ENCODE measurements around the gene ZNF282.

ZNF282 gene

GRCh38 chr7:149166630-149167352 is 28.6 kb upstream of the ZNF282 start:
- H3K36me3 ChIP-seq: peaks cover 57% of the 10 kb centered on the region
- TF ChIP-seq CTCF (IDR thresholded peaks at IDR 0.05): no peak

GRCh38 chr7:149171892-149172533 is 23.3 kb upstream of the ZNF282 start:
- Histone ChIP-seq H3K36me3 (peaks cover 38% of the 10 kb centered on the region), H3K4me1 (ENCODE audit: control insufficient read depth in 1 of 2, insufficient read depth in 1 of 2, low read depth in 1 of 2, low read length in 1 of 2) (peaks cover 36 to 40% of the 10 kb centered on the region in 2 experiments), H3K4me3 (ENCODE audit: low read depth in 1 of 2, low read length in 1 of 2) (peak overlapping the region; percentile 22 to 44), H3K27ac (peak overlapping the region; percentile 80), H3K27me3 (no peaks in the 10 kb centered on the region), H3K9me3 (no peaks in the 10 kb centered on the region)
- TF ChIP-seq CTCF (IDR thresholded peaks at IDR 0.05): no peak

More at GRCh38 chr7:149166630-149167352, 28.6 kb upstream of the ZNF282 start:
- Histone ChIP-seq H3K4me3 (ENCODE audit: low read depth in 1 of 2, low read length in 1 of 2) (no peak overlapping the region), H3K4me1 (ENCODE audit: control insufficient read depth in 1 of 2, insufficient read depth in 1 of 2, low read depth in 1 of 2, low read length in 1 of 2) (peaks cover 7% of the 10 kb centered on the region in 2 experiments), H3K27me3 (no peaks in the 10 kb centered on the region), H3K9me3 (no peaks in the 10 kb centered on the region), H3K27ac (no peak overlapping the region)

GRCh38 chr7:149172534-149172920 is 22.8 kb upstream of the ZNF282 start:
- H3K36me3 ChIP-seq: peaks cover 40% of the 10 kb centered on the region
- H3K9me3 ChIP-seq: no peaks in the 10 kb centered on the region
- TF ChIP-seq CTCF (IDR thresholded peaks at IDR 0.05): no peak
- H3K27me3 ChIP-seq: no peaks in the 10 kb centered on the region
- H3K27ac ChIP-seq: peak overlapping the region; percentile 80
- peak overlapping the region; percentile 22 to 44 for H3K4me3 ChIP-seq (ENCODE audit: low read depth in 1 of 2, low read length in 1 of 2)
- peaks cover 36 to 40% of the 10 kb centered on the region in 2 experiments for H3K4me1 ChIP-seq (ENCODE audit: control insufficient read depth in 1 of 2, insufficient read depth in 1 of 2, low read depth in 1 of 2, low read length in 1 of 2)

- TF ChIP-seq CTCF (IDR thresholded peaks at IDR 0.05): no peak
- Histone ChIP-seq H3K27ac (no peak overlapping the region), H3K4me1 (ENCODE audit: control insufficient read depth in 1 of 2, insufficient read depth in 1 of 2, low read depth in 1 of 2, low read length in 1 of 2) (peaks cover 40 to 43% of the 10 kb centered on the region in 2 experiments), H3K36me3 (peaks cover 40% of the 10 kb centered on the region), H3K4me3 (ENCODE audit: low read depth in 1 of 2, low read length in 1 of 2) (no peak overlapping the region), H3K27me3 (no peaks in the 10 kb centered on the region), H3K9me3 (no peaks in the 10 kb centered on the region)
These were observed 20.2 kb upstream of the ZNF282 start for GRCh38 chr7:149175150-149175549.

- H3K4me3 ChIP-seq (ENCODE audit: low read depth in 1 of 2, low read length in 1 of 2): no peak overlapping the region
- H3K27ac ChIP-seq: peak overlapping the region; percentile 39
- H3K9me3 ChIP-seq: no peaks in the 10 kb centered on the region
- TF ChIP-seq CTCF (IDR thresholded peaks at IDR 0.05): no peak
- H3K27me3 ChIP-seq: no peaks in the 10 kb centered on the region
- peaks cover 20 to 23% of the 10 kb centered on the region in 2 experiments for H3K4me1 ChIP-seq (ENCODE audit: control insufficient read depth in 1 of 2, insufficient read depth in 1 of 2, low read depth in 1 of 2, low read length in 1 of 2)
- H3K36me3 ChIP-seq: peaks cover 57% of the 10 kb centered on the region
These were observed 16.1 kb upstream of the ZNF282 start for GRCh38 chr7:149179241-149179640.

All from neutrophil (primary cell).